Adrenal gland (tissue), 12 donors: ENCODE data around the gene SMAD7. TPM values are rescaled to one million over a fixed set of nuclear protein-coding genes. Genes with fewer than 3 reads are reported as not detected.

Source experiments
- DNase-seq, 7 donors: peaks; one replicate each; pipeline ENCODE4 v3.0.0-alpha.2; 2019 to 2020
- H3K27ac ChIP-seq, 5 donors: fragments of 200-600 bp; sonication (generic) in 4 of 5; 1 replicate in 3 of 5; 2 replicates in 2 of 5; pipeline versions ENCODE4 v1.5.1 to v1.8.0; 2016 to 2020; ENCODE audit warnings: mild to moderate bottlenecking in 1 of 5
- H3K27me3 ChIP-seq: fragments of 200-600 bp; 2 replicates; pipeline ENCODE4 v1.8.0; 2021
- H3K36me3 ChIP-seq, 2 donors: fragments of 200-600 bp; replicated peaks in 1 of 2; 1 replicate in 1 of 2; 2 replicates in 1 of 2; pipeline versions ENCODE4 v1.5.1 to v1.8.0; 2018 to 2022
- H3K4me1 ChIP-seq, 2 donors: fragments of 200-600 bp; replicated peaks in 1 of 2; 1 replicate in 1 of 2; 2 replicates in 1 of 2; pipeline versions ENCODE4 v1.5.1 to v1.8.0; 2018 to 2021
- H3K4me3 ChIP-seq, 4 donors: fragments of 200-600 bp; sonication (generic) in 3 of 4; one replicate each; pipeline ENCODE4 v1.5.1; 2016 to 2018
- H3K9me3 ChIP-seq, 3 donors: fragments of 200-600 bp; sonication (generic) in 1 of 3; replicated peaks in 1 of 3; 1 replicate in 2 of 3; 2 replicates in 1 of 3; pipeline versions ENCODE4 v1.5.1 to v1.8.0; 2016 to 2021
- POLR2A ChIP-seq, 2 donors: fragments of 450-650 bp; IDR thresholded peaks; one replicate each; pipeline ENCODE4 v1.6.1; 2017; ENCODE audit warnings: antibody characterized with exemption in 2 of 2, mild to moderate bottlenecking in 2 of 2, moderate library complexity in 1 of 2
- WGBS, 4 donors: extraction: QIAGEN DNeasy Blood & Tissue Kit in 2 of 4; methylation state at CpG; one replicate each; pipeline versions ENCODE4 v1.1.5 to v1.1.7; 2013 to 2017; 5-methylcytosine and 5-hydroxymethylcytosine counted together
- intact Hi-C, 2 donors: fragments of 100-400 bp; cut with DNase I; formaldehyde crosslinking; loops; one replicate each; pipeline versions ENCODE4 v1.14.1 to v1.15.0; 2022 to 2023
- polyA plus RNA-seq, 3 donors: library from polyadenylated mRNA; stranded (reverse); fragments of 200-250 nt in 2 of 3; fragments of 350-450 nt in 1 of 3; fragmentation: Illumina TruSeq in 1 of 3; extraction: RNeasy Lipid Tissue Mini Kit (QIAGEN cat#74804) in 1 of 3; gene quantifications; one replicate each; pipeline ENCODE4 v1.2.3, GENCODE V29; 2013 to 2014
- total RNA-seq, 9 donors: library from RNA; depleted of rRNA in 4 of 9; stranded (reverse); fragments of >200 nt in 4 of 9; fragments of 120-200 nt in 1 of 9; fragmentation: NEBNext Ultra II Directional in 1 of 9; extraction: Animal tissue kit (Norgen Biotek cat#: 25700) in 1 of 9; gene quantifications; one replicate each; pipeline versions ENCODE4 v1.1.0 to v1.2.4, GENCODE V29; 2013 to 2023
- TF ChIP-seq, protein P1 (sequence below), 6 experiments: fragments of 450-650 bp in 4 of 6; fragments of 200-600 bp in 2 of 6; sonication (generic) in 1 of 6; IDR thresholded peaks; 1 replicate in 5 of 6; 2 replicates in 1 of 6; pipeline versions ENCODE4 v1.5.1 to v1.8.0; 2016 to 2021; ENCODE audit warnings: antibody characterized with exemption in 6 of 6, mild to moderate bottlenecking in 2 of 6, moderate library complexity in 1 of 6
- donor health status: healthy with polysubstance abuse.
- donor health status: Bipolar disorder and iron deficiency.
- donor health status: DM: yes; HTN: yes; CAD: no.
- donor health status: DM: no; HTN: no; CAD: no.
- donor health status: DM: no; HTN: no; CAD: no.
- donor health status: DM: yes; HTN: yes; CAD: no.

Gene SMAD7
- total and polyA plus RNA-seq, 12 donors = 6.1 to 68.3 (median 16.8) TPM

GRCh38 chr18:48947560-48947959 lies 3.2 kb downstream of the SMAD7 start:
- Histone ChIP-seq H3K4me1 (peaks cover 52 to 57% of the 10 kb centered on the region in 2 donors), H3K27ac (peak overlapping the region in 4 of 5 donors; percentile 69 to 99 (median 88)), H3K27me3 (no peaks in the 10 kb centered on the region), H3K36me3 (no peaks in the 10 kb centered on the region), H3K9me3 (no peaks in the 10 kb centered on the region), H3K4me3 (peak overlapping the region in 2 of 4 donors; percentile 88 to 91)
- WGBS, 4 donors = 15 to 33% (median 21%) methylated on average over 2 to 3 of the region's 3 CpGs
- intact Hi-C loops = loop anchor here (10.0 kb wide), 4 partner anchors 113 to 273 kb away; no protein-coding TSS in a partner anchor
- TF ChIP-seq, protein P1, sequence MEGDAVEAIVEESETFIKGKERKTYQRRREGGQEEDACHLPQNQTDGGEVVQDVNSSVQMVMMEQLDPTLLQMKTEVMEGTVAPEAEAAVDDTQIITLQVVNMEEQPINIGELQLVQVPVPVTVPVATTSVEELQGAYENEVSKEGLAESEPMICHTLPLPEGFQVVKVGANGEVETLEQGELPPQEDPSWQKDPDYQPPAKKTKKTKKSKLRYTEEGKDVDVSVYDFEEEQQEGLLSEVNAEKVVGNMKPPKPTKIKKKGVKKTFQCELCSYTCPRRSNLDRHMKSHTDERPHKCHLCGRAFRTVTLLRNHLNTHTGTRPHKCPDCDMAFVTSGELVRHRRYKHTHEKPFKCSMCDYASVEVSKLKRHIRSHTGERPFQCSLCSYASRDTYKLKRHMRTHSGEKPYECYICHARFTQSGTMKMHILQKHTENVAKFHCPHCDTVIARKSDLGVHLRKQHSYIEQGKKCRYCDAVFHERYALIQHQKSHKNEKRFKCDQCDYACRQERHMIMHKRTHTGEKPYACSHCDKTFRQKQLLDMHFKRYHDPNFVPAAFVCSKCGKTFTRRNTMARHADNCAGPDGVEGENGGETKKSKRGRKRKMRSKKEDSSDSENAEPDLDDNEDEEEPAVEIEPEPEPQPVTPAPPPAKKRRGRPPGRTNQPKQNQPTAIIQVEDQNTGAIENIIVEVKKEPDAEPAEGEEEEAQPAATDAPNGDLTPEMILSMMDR (IDR thresholded peaks at IDR 0.05) = no peak
- DNase-seq = peak; percentile 52 to 81 (median 68)

GRCh38 chr18:48947092-48947491 lies 3.7 kb downstream of the SMAD7 start:
- Histone ChIP-seq H3K27me3 (no peaks in the 10 kb centered on the region), H3K27ac (peak overlapping the region in 3 of 5 donors; percentile 69 to 99 (median 98)), H3K4me1 (peaks cover 56 to 62% of the 10 kb centered on the region in 2 donors), H3K9me3 (no peaks in the 10 kb centered on the region), H3K36me3 (peaks cover 0 to under 1% of the 10 kb centered on the region in 2 donors), H3K4me3 (peak overlapping the region in 2 of 4 donors; percentile 88 to 91)
- WGBS, 4 donors = 19 to 28% (median 25%) methylated on average over 10 of the region's 10 CpGs
- peak in 1 of 2 donors; percentile 28 for TF ChIP-seq POLR2A (IDR thresholded peaks at IDR 0.05)
- TF ChIP-seq, protein P1 (IDR thresholded peaks at IDR 0.05) = no peak
- intact Hi-C loops = loop anchor here (10.0 kb wide), 4 partner anchors 112 to 272 kb away; no protein-coding TSS in a partner anchor
- DNase-seq = peak in 1 of 7 donors; percentile 45

GRCh38 chr18:48946329-48946835 lies 4.4 kb downstream of the SMAD7 start:
- WGBS, 4 donors = 20 to 30% (median 28%) methylated on average over 8 of the region's 8 CpGs
- intact Hi-C loops = loop anchor here (10.0 kb wide), 4 partner anchors 112 to 272 kb away; no protein-coding TSS in a partner anchor
- no peak for DNase-seq
- Histone ChIP-seq H3K9me3 (no peaks in the 10 kb centered on the region), H3K27me3 (no peaks in the 10 kb centered on the region), H3K27ac (peak overlapping the region in 3 of 5 donors; percentile 84 to 99 (median 98)), H3K36me3 (peaks cover 0 to 8% of the 10 kb centered on the region in 2 donors), H3K4me1 (peaks cover 60 to 69% of the 10 kb centered on the region in 2 donors), H3K4me3 (peak overlapping the region in 1 of 4 donors; percentile 91)
- TF ChIP-seq POLR2A (IDR thresholded peaks at IDR 0.05) = no peak
- TF ChIP-seq, protein P1 (IDR thresholded peaks at IDR 0.05) = no peak

- intact Hi-C loops = loop anchor here (10.0 kb wide), 4 partner anchors 111 to 271 kb away; no protein-coding TSS in a partner anchor
- no peaks in the 10 kb centered on the region for H3K9me3 ChIP-seq
- peak overlapping the region in 1 of 4 donors; percentile 12 for H3K4me3 ChIP-seq
- no peak for TF ChIP-seq POLR2A (IDR thresholded peaks at IDR 0.05)
- H3K4me1 ChIP-seq = peaks cover 60 to 73% of the 10 kb centered on the region in 2 donors
- no peaks in the 10 kb centered on the region for H3K27me3 ChIP-seq
- DNase-seq = no peak
- peak overlapping the region in 3 of 5 donors; percentile 84 to 99 (median 98) for H3K27ac ChIP-seq
- peaks cover 0 to 8% of the 10 kb centered on the region in 2 donors for H3K36me3 ChIP-seq
Observed at GRCh38 chr18:48945953-48946217, 4.9 kb downstream of the SMAD7 start.

GRCh38 chr18:48944634-48945033 lies 6.1 kb downstream of the SMAD7 start:
- H3K9me3 ChIP-seq = no peaks in the 10 kb centered on the region
- H3K27me3 ChIP-seq = no peaks in the 10 kb centered on the region
- intact Hi-C loops = loop anchor here (10.0 kb wide), 4 partner anchors 110 to 270 kb away; no protein-coding TSS in a partner anchor
- TF ChIP-seq, protein P1 (IDR thresholded peaks at IDR 0.05) = no peak
- no peak for TF ChIP-seq POLR2A (IDR thresholded peaks at IDR 0.05)
- 26 to 44% (median 39%) methylated on average over 3 to 7 of the region's 7 CpGs for WGBS, 4 donors
- peak overlapping the region in 1 of 4 donors; percentile 17 for H3K4me3 ChIP-seq
- peak overlapping the region; percentile 6 to 99 (median 66) for H3K27ac ChIP-seq
- peaks cover 0 to 8% of the 10 kb centered on the region in 2 donors for H3K36me3 ChIP-seq
- peaks cover 69 to 85% of the 10 kb centered on the region in 2 donors for H3K4me1 ChIP-seq
- DNase-seq = peak in 3 of 7 donors; percentile 61 to 67 (median 63)
